Measurements from ENCODE around the gene AMACR. TPM values are rescaled to one million over a fixed set of nuclear protein-coding genes. Genes with fewer than 3 reads are reported as not detected.

The AMACR gene
- total and polyA plus RNA-seq, 9 of the 15 experiments (the other 6 are each of a cell fraction or from before 2014, with no cell fraction given) = 0.72 to 4.6 (median 4.0) TPM

DNA sequence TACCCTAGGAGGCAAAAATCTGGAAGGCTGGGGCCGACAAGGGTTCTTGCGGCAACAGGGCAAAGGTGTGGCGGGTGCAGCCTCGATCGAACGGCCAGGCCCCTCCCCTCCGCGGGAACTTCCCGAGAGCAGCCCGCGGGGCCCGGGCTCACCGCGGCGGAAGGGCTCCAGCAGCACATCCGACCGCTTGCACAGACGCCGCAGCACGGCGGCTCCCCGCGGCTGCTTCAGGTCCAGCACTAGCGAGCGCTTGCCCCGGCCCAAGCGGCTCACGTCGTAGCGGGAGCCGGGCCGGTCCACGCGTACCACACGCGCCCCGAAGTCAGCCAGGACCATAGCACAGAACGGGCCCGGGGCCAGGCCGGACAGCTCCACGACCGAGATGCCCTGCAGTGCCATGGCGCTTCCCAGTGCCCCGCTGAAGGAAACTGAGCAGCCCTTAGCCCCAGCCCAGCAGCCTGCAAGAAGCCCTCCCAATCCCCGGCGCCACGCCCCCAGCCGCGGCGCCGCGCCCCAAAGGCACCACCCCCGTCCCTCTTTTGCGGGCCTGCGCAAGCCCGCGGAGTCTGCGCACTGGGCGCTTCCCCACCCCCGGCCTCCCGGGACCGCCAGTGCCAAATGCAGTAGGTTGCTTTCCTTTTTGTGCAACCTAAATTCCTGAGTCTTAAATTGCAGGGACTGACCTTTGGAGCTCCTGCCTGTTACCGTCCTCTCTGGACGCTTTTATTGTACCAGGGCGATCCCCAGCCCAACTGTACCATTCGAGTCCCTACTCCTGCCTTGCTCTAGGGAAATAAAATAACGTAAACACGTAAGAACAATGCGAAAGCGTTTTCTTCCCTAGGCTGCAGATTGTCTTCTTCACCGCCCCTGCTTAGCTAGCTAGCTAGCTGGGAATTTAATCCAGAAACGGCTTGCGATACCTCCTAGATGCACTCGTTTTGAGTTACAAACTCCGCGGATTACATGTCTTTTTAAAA, at the start of gene AMACR (continued):
- TF ChIP-seq, protein P1, sequence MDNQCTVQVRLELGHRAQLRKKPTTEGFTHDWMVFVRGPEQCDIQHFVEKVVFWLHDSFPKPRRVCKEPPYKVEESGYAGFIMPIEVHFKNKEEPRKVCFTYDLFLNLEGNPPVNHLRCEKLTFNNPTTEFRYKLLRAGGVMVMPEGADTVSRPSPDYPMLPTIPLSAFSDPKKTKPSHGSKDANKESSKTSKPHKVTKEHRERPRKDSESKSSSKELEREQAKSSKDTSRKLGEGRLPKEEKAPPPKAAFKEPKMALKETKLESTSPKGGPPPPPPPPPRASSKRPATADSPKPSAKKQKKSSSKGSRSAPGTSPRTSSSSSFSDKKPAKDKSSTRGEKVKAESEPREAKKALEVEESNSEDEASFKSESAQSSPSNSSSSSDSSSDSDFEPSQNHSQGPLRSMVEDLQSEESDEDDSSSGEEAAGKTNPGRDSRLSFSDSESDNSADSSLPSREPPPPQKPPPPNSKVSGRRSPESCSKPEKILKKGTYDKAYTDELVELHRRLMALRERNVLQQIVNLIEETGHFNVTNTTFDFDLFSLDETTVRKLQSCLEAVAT (IDR thresholded peaks at IDR 0.05) = no peak
- TF ChIP-seq NFE2L1 (tag; IDR thresholded peaks at IDR 0.05; ENCODE audit: borderline replicate concordance, low read depth) = no peak
- TF ChIP-seq, protein P2, sequence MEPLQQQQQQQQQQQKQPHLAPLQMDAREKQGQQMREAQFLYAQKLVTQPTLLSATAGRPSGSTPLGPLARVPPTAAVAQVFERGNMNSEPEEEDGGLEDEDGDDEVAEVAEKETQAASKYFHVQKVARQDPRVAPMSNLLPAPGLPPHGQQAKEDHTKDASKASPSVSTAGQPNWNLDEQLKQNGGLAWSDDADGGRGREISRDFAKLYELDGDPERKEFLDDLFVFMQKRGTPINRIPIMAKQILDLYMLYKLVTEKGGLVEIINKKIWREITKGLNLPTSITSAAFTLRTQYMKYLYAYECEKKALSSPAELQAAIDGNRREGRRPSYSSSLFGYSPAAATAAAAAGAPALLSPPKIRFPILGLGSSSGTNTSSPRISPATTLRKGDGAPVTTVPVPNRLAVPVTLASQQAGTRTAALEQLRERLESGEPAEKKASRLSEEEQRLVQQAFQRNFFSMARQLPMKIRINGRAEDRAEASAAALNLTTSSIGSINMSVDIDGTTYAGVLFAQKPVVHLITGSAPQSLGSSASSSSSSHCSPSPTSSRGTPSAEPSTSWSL (CRISPR knock-in tag; IDR thresholded peaks at IDR 0.05; ENCODE audit: borderline replicate concordance) = no peak
- TF ChIP-seq DIDO1 (tag; IDR thresholded peaks at IDR 0.05; ENCODE audit: low read depth) = no peak
- TF ChIP-seq, protein P3, sequence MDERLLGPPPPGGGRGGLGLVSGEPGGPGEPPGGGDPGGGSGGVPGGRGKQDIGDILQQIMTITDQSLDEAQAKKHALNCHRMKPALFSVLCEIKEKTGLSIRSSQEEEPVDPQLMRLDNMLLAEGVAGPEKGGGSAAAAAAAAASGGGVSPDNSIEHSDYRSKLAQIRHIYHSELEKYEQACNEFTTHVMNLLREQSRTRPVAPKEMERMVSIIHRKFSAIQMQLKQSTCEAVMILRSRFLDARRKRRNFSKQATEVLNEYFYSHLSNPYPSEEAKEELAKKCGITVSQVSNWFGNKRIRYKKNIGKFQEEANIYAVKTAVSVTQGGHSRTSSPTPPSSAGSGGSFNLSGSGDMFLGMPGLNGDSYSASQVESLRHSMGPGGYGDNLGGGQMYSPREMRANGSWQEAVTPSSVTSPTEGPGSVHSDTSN (CRISPR knock-in tag; IDR thresholded peaks at IDR 0.05; ENCODE audit: low read depth) = no peak
- TF ChIP-seq, protein P3 (tag; conservative IDR thresholded peaks at IDR 0.05; ENCODE audit: low read depth) = no peak
- no peak for TF ChIP-seq KLF16 (IDR thresholded peaks at IDR 0.05)
- TF ChIP-seq C11orf30 (IDR thresholded peaks at IDR 0.05; ENCODE audit: low read depth) = no peak
- TF ChIP-seq MEF2A (IDR thresholded peaks at IDR 0.05; ENCODE audit: control insufficient read depth, low read depth, low read length) = no peak
- no peak for TF ChIP-seq ZNF197 (CRISPR knock-in tag; IDR thresholded peaks at IDR 0.05; ENCODE audit: low read depth)
- no peak for TF ChIP-seq ZC3H8 (IDR thresholded peaks at IDR 0.05)
- TF ChIP-seq CHCHD3 (CRISPR knock-in tag; IDR thresholded peaks at IDR 0.05) = no peak
- peak; percentile 89 for TF ChIP-seq KDM2B (CRISPR knock-in tag; IDR thresholded peaks at IDR 0.05)
- TF ChIP-seq BACH1 (tag; IDR thresholded peaks at IDR 0.05) = no peak
- TF ChIP-seq ZNF583 (CRISPR knock-in tag; IDR thresholded peaks at IDR 0.05) = no peak; the same call in 1 of the 2 replicates
- 0 out of 4 replicates have a peak, but pooled peaks of 1 of the 2 experiments have one; percentile 32 for TF ChIP-seq CSDE1 (IDR thresholded peaks at IDR 0.05)
- no peak for TF ChIP-seq ZNF75A (CRISPR knock-in tag; IDR thresholded peaks at IDR 0.05)
- TF ChIP-seq, protein P4, sequence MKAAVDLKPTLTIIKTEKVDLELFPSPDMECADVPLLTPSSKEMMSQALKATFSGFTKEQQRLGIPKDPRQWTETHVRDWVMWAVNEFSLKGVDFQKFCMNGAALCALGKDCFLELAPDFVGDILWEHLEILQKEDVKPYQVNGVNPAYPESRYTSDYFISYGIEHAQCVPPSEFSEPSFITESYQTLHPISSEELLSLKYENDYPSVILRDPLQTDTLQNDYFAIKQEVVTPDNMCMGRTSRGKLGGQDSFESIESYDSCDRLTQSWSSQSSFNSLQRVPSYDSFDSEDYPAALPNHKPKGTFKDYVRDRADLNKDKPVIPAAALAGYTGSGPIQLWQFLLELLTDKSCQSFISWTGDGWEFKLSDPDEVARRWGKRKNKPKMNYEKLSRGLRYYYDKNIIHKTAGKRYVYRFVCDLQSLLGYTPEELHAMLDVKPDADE (conservative IDR thresholded peaks at IDR 0.05; ENCODE audit: control insufficient read depth, low read depth, low read length) = 0 out of 2 replicates have a peak, but pooled peaks have one; percentile 38
- TF ChIP-seq TAF15 (IDR thresholded peaks at IDR 0.05; ENCODE audit: low read depth, low read length) = no peak
- no peak for TF ChIP-seq TCFL5 (CRISPR knock-in tag; conservative IDR thresholded peaks at IDR 0.05)
- no peak for TF ChIP-seq ZNF23 (CRISPR knock-in tag; IDR thresholded peaks at IDR 0.05)

Data from K562 (cell line).